Neural progenitor cell (in vitro differentiated cells): ENCODE data around the gene ARMH1. TPM values are rescaled to one million over a fixed set of nuclear protein-coding genes. Genes with fewer than 3 reads are reported as not detected.

ENCODE experiments used
- DNase-seq: peaks from one replicate; pipeline ENCODE4 v3.0.0-alpha.2; 2016; ENCODE audit warnings: low spot score
- H2AFZ ChIP-seq: fragments of 200-600 bp; sonication (generic); replicated peaks from 2 replicates; pipeline ENCODE4 v1.6.1; 2016; ENCODE audit warnings: antibody characterized with exemption
- H3F3A ChIP-seq: fragments of 200-600 bp; sonication (generic); 2 replicates; pipeline ENCODE4 v1.6.1; 2016; ENCODE audit warnings: antibody characterized with exemption, low read depth
- H3K27ac ChIP-seq: fragments of 200-600 bp; sonication (generic); 2 replicates; pipeline ENCODE4 v1.5.1; 2016; ENCODE audit warnings: mild to moderate bottlenecking
- H3K27me3 ChIP-seq: fragments of 200-600 bp; sonication (generic); 2 replicates; pipeline ENCODE4 v1.6.1; 2016; ENCODE audit warnings: mild to moderate bottlenecking, moderate library complexity
- H3K36me3 ChIP-seq: fragments of 200-600 bp; sonication (generic); 2 replicates; pipeline ENCODE4 v1.5.1; 2016
- H3K4me1 ChIP-seq: fragments of 200-600 bp; sonication (generic); 2 replicates; pipeline ENCODE4 v1.6.1; 2016; ENCODE audit warnings: mixed run types
- H3K4me2 ChIP-seq: fragments of 200-600 bp; sonication (generic); 2 replicates; pipeline ENCODE4 v1.6.1; 2016
- H3K4me3 ChIP-seq: fragments of 200-600 bp; sonication (generic); 2 replicates; pipeline ENCODE4 v1.5.1; 2016
- H3K79me2 ChIP-seq: fragments of 200-600 bp; sonication (generic); 2 replicates; pipeline ENCODE4 v1.6.1; 2016; ENCODE audit warnings: low read depth
- H3K9ac ChIP-seq: fragments of 200-600 bp; sonication (generic); 2 replicates; pipeline ENCODE4 v1.6.1; 2016
- H3K9me3 ChIP-seq: fragments of 200-600 bp; sonication (generic); 2 replicates; pipeline ENCODE4 v1.5.1; 2016; ENCODE audit warnings: low read depth
- H4K20me1 ChIP-seq: fragments of 200-600 bp; sonication (generic); 2 replicates; pipeline ENCODE4 v1.6.1; 2016; ENCODE audit warnings: low read depth
- H3K27ac Mint-ChIP-seq: 3 replicates; pipeline ENCODE4 v1.8.0; 2021; ENCODE audit warnings: mixed read lengths
- H3K27me3 Mint-ChIP-seq: 2 replicates; pipeline ENCODE4 v1.8.0; 2022; ENCODE audit warnings: low read depth, mild to moderate bottlenecking, inconsistent platforms, moderate library complexity, mixed read lengths; ENCODE audit not compliant: insufficient read depth
- H3K36me3 Mint-ChIP-seq: 3 replicates; pipeline ENCODE4 v1.8.0; 2021; ENCODE audit warnings: mixed read lengths
- H3K4me1 Mint-ChIP-seq: 3 replicates; pipeline ENCODE4 v1.8.0; 2021; ENCODE audit warnings: mixed read lengths
- H3K4me3 Mint-ChIP-seq: 3 replicates; pipeline ENCODE4 v1.8.0; 2021; ENCODE audit warnings: mild to moderate bottlenecking, moderate library complexity, mixed read lengths
- H3K9me3 Mint-ChIP-seq: 3 replicates; pipeline ENCODE4 v1.8.0; 2020; ENCODE audit warnings: mixed read lengths
- CTCF ChIP-seq: fragments of 200-600 bp; sonication (generic); IDR thresholded peaks from 2 replicates; pipeline ENCODE4 v1.5.1; 2017; ENCODE audit warnings: antibody characterized with exemption, mild to moderate bottlenecking
- EZH2 ChIP-seq: fragments of 200-600 bp; sonication (generic); IDR thresholded peaks from 2 replicates; pipeline ENCODE4 v1.6.1; 2017; ENCODE audit warnings: antibody characterized with exemption, mild to moderate bottlenecking, moderate library complexity
- EZH2phosphoT487 ChIP-seq: fragments of 200-600 bp; sonication (generic); IDR thresholded peaks from 2 replicates; pipeline ENCODE4 v1.6.1; 2017; ENCODE audit warnings: antibody characterized with exemption
- total RNA-seq: library from RNA; depleted of rRNA; stranded (reverse); fragments of >200 nt; gene quantifications from 2 replicates; pipeline ENCODE4 v1.2.3, GENCODE V29; 2015; ENCODE audit warnings: low replicate concordance

ARMH1 gene
- total RNA-seq, 1 donor from 2014 or later = 3.6 TPM

- Mint-ChIP-seq H3K27me3 (peaks cover 5% of the 10 kb centered on the region), H3K9me3 (no peaks in the 10 kb centered on the region), H3K4me1 (peaks cover 2% of the 10 kb centered on the region), H3K27ac (no peak overlapping the region), H3K4me3 (no peak overlapping the region), H3K36me3 (peaks cover 3% of the 10 kb centered on the region)
- Histone ChIP-seq H3K4me3 (no peak overlapping the region), H3K79me2 (no peaks in the 10 kb centered on the region), H3K4me1 (no peaks in the 10 kb centered on the region), H3K9me3 (no peaks in the 10 kb centered on the region), H3K36me3 (no peaks in the 10 kb centered on the region), H2AFZ (no peak overlapping the region), H3K9ac (no peak overlapping the region), H3F3A (no peaks in the 10 kb centered on the region), H3K27me3 (no peaks in the 10 kb centered on the region), H3K4me2 (no peak overlapping the region), H3K27ac (no peak overlapping the region), H4K20me1 (no peaks in the 10 kb centered on the region)
- no peak for TF ChIP-seq EZH2phosphoT487
- no peak for TF ChIP-seq EZH2
- TF ChIP-seq CTCF = no peak
- DNase-seq = no peak
Observed at GRCh38 chr1:44701141-44701573, 26.6 kb downstream of the ARMH1 start.

GRCh38 chr1:44705470-44705869 lies 31.0 kb downstream of the ARMH1 start:
- H3K9ac ChIP-seq = no peak overlapping the region
- H3K4me1 ChIP-seq = no peaks in the 10 kb centered on the region
- H3K27ac ChIP-seq = no peak overlapping the region
- no peaks in the 10 kb centered on the region for H3F3A ChIP-seq
- no peaks in the 10 kb centered on the region for H3K79me2 ChIP-seq
- Mint-ChIP-seq H3K27me3 (peaks cover 12% of the 10 kb centered on the region), H3K27ac (no peak overlapping the region), H3K4me1 (peaks cover 2% of the 10 kb centered on the region), H3K9me3 (peaks cover 8% of the 10 kb centered on the region), H3K36me3 (peaks cover 3% of the 10 kb centered on the region), H3K4me3 (no peak overlapping the region)
- H3K36me3 ChIP-seq = no peaks in the 10 kb centered on the region
- DNase-seq = no peak
- no peaks in the 10 kb centered on the region for H3K9me3 ChIP-seq
- H4K20me1 ChIP-seq = no peaks in the 10 kb centered on the region
- no peak overlapping the region for H3K4me2 ChIP-seq
- H3K27me3 ChIP-seq = no peaks in the 10 kb centered on the region
- H3K4me3 ChIP-seq = no peak overlapping the region
- no peak overlapping the region for H2AFZ ChIP-seq
- no peak for TF ChIP-seq CTCF
- no peak for TF ChIP-seq EZH2phosphoT487
- TF ChIP-seq EZH2 = no peak

GRCh38 chr1:44705938-44706337 lies 31.4 kb downstream of the ARMH1 start:
- Histone ChIP-seq H3K36me3 (no peaks in the 10 kb centered on the region), H2AFZ (no peak overlapping the region), H3K4me1 (no peaks in the 10 kb centered on the region), H3K27ac (no peak overlapping the region), H3K4me2 (no peak overlapping the region), H3K79me2 (no peaks in the 10 kb centered on the region), H3K27me3 (no peaks in the 10 kb centered on the region), H3K9me3 (no peaks in the 10 kb centered on the region), H4K20me1 (no peaks in the 10 kb centered on the region), H3F3A (no peaks in the 10 kb centered on the region), H3K4me3 (no peak overlapping the region), H3K9ac (no peak overlapping the region)
- TF ChIP-seq EZH2 (no peak), CTCF (no peak), EZH2phosphoT487 (no peak)
- Mint-ChIP-seq H3K4me3 (no peak overlapping the region), H3K27me3 (peaks cover 12% of the 10 kb centered on the region), H3K27ac (no peak overlapping the region), H3K4me1 (peaks cover 2% of the 10 kb centered on the region), H3K36me3 (peaks cover 4% of the 10 kb centered on the region), H3K9me3 (peaks cover 10% of the 10 kb centered on the region)
- DNase-seq = no peak
